HEK293T (cell line): ENCODE results near the gene ITGB1.

ENCODE experiments used
- CTCF ChIA-PET: fragments of 350-600 bp; formaldehyde crosslinking; extraction: SDS; loops from one replicate; lab custom pipeline; 2021; ENCODE audit warnings: antibody characterized with exemption, inconsistent platforms; lab: Yijun Ruan, JAX
- POLR2A ChIA-PET: fragments of 350-600 bp; formaldehyde crosslinking; extraction: SDS; loops from one replicate; lab custom pipeline; 2020; ENCODE audit warnings: antibody characterized with exemption, inconsistent platforms; lab: Yijun Ruan, JAX
- DNase-seq: peaks from one replicate; pipeline ENCODE4 v3.0.0; 2012; ENCODE audit warnings: mixed read lengths; ENCODE audit errors: extremely low spot score
- ARNT ChIP-seq: fragments of 450-650 bp; IDR thresholded peaks from 2 replicates; pipeline ENCODE4 v1.6.1; 2017; ENCODE audit warnings: mild to moderate bottlenecking
- BHLHE40 ChIP-seq: fragments of 450-650 bp; IDR thresholded peaks from 2 replicates; pipeline ENCODE4 v1.6.1; 2016; ENCODE audit warnings: mild to moderate bottlenecking, moderate library complexity, borderline replicate concordance
- CTBP1 ChIP-seq: fragments of 450-650 bp; IDR thresholded peaks from 2 replicates; pipeline ENCODE4 v1.6.1; 2016; ENCODE audit warnings: borderline replicate concordance
- ELF4 ChIP-seq: fragments of 450-650 bp; IDR thresholded peaks from 2 replicates; pipeline ENCODE4 v1.6.1; 2017; ENCODE audit warnings: antibody characterized with exemption
- FOXA1 ChIP-seq: fragments of 450-650 bp; IDR thresholded peaks from 2 replicates; pipeline ENCODE4 v1.6.1; 2016; ENCODE audit warnings: mild to moderate bottlenecking
- FOXK2 ChIP-seq: fragments of 450-650 bp; IDR thresholded peaks from 2 replicates; pipeline ENCODE4 v1.6.1; 2016; ENCODE audit warnings: mild to moderate bottlenecking
- FOXM1 ChIP-seq: fragments of 450-650 bp; IDR thresholded peaks from 2 replicates; pipeline ENCODE4 v1.6.1; 2017; ENCODE audit warnings: mild to moderate bottlenecking, borderline replicate concordance
- HDGF ChIP-seq: fragments of 450-650 bp; IDR thresholded peaks from 2 replicates; pipeline ENCODE4 v1.6.1; 2017; ENCODE audit warnings: antibody characterized with exemption, borderline replicate concordance
- L3MBTL2 ChIP-seq: fragments of 450-650 bp; conservative IDR thresholded peaks from 2 replicates; pipeline ENCODE4 v1.6.1; 2016; ENCODE audit warnings: mild to moderate bottlenecking
- LEF1 ChIP-seq: fragments of 450-650 bp; IDR thresholded peaks from 2 replicates; pipeline ENCODE4 v1.6.1; 2017; ENCODE audit warnings: mild to moderate bottlenecking, borderline replicate concordance
- NFRKB ChIP-seq: fragments of 450-650 bp; IDR thresholded peaks from 2 replicates; pipeline ENCODE4 v1.6.1; 2016; ENCODE audit warnings: mild to moderate bottlenecking, moderate library complexity
- PKNOX1 ChIP-seq: fragments of 450-650 bp; IDR thresholded peaks from 2 replicates; pipeline ENCODE4 v1.6.1; 2016
- SP1 ChIP-seq: fragments of 450-650 bp; IDR thresholded peaks from 2 replicates; pipeline ENCODE4 v1.6.1; 2017
- SUZ12 ChIP-seq: fragments of 450-650 bp; IDR thresholded peaks from 2 replicates; pipeline ENCODE4 v1.6.1; 2016; ENCODE audit warnings: mild to moderate bottlenecking
- TARDBP ChIP-seq: fragments of 450-650 bp; IDR thresholded peaks from 2 replicates; pipeline ENCODE4 v1.6.1; 2016
- ZNF384 ChIP-seq: fragments of 450-650 bp; IDR thresholded peaks from 2 replicates; pipeline ENCODE4 v1.6.1; 2016

The ITGB1 gene

GRCh38 chr10:32956365-32957197 is 1.4 kb downstream of the ITGB1 start:
- CTCF ChIA-PET = interaction anchor here (0.6 to 1.4 kb wide), 3 partner anchors 52 to 105 kb away, joined by 5 to 6 read pairs (median 5); no protein-coding TSS in a partner anchor
- no peak for DNase-seq
- POLR2A ChIA-PET = interaction anchor here (0.9 to 1.8 kb wide), 2 partner anchors 12 to 24 kb away, joined by 3 to 11 read pairs; no protein-coding TSS in a partner anchor
- TF ChIP-seq SUZ12 = no peak
- TF ChIP-seq NFRKB = no peak
- no peak for TF ChIP-seq PKNOX1
- no peak for TF ChIP-seq HDGF
- no peak for TF ChIP-seq FOXM1
- TF ChIP-seq FOXA1 = no peak
- TF ChIP-seq ARNT = no peak
- no peak for TF ChIP-seq TARDBP
- TF ChIP-seq BHLHE40 = no peak
- TF ChIP-seq ZNF384 = no peak
- no peak for TF ChIP-seq FOXK2
- no peak for TF ChIP-seq SP1
- no peak for TF ChIP-seq ELF4

- no peak for TF ChIP-seq ELF4
- TF ChIP-seq FOXA1 = no peak
- TF ChIP-seq TARDBP = no peak
- no peak for TF ChIP-seq PKNOX1
- TF ChIP-seq SUZ12 = no peak
- no peak for TF ChIP-seq L3MBTL2
- ChIA-PET CTCF (interaction anchor here (1.4 kb wide), 1 partner anchor 53 kb away, joined by 5 read pairs; no protein-coding TSS in a partner anchor), POLR2A (interaction anchor here (0.9 kb wide), 1 partner anchor 11 kb away, joined by 3 read pairs; no protein-coding TSS in a partner anchor)
- DNase-seq = no peak
Measured at GRCh38 chr10:32955790-32956189, 2.2 kb downstream of the ITGB1 start.

- ChIA-PET POLR2A (interaction anchor here (1.1 kb wide), 1 partner anchor 25 kb away, joined by 4 read pairs; no protein-coding TSS in a partner anchor), CTCF (interaction anchor here (1.0 kb wide), 1 partner anchor 53 kb away, joined by 3 read pairs; no protein-coding TSS in a partner anchor)
- no peak for DNase-seq
- no peak for TF ChIP-seq FOXM1
- TF ChIP-seq BHLHE40 = no peak
- TF ChIP-seq PKNOX1 = no peak
- TF ChIP-seq SUZ12 = no peak
- no peak for TF ChIP-seq HDGF
- no peak for TF ChIP-seq ARNT
- no peak for TF ChIP-seq TARDBP
- no peak for TF ChIP-seq ZNF384
- no peak for TF ChIP-seq FOXK2
- TF ChIP-seq SP1 = no peak
Measured at GRCh38 chr10:32955299-32955772, 2.7 kb downstream of the ITGB1 start.

GRCh38 chr10:32954545-32955298 is 3.3 kb downstream of the ITGB1 start:
- TF ChIP-seq NFRKB (no peak), ELF4 (no peak), HDGF (no peak), ZNF384 (no peak), SP1 (no peak), PKNOX1 (no peak), FOXK2 (no peak), SUZ12 (no peak)
- CTCF ChIA-PET = interaction anchor here (1.0 kb wide), 1 partner anchor 54 kb away, joined by 3 read pairs; no protein-coding TSS in a partner anchor
- POLR2A ChIA-PET = interaction anchor here (1.1 kb wide), 1 partner anchor 26 kb away, joined by 4 read pairs; no protein-coding TSS in a partner anchor
- no peak for DNase-seq

- CTCF ChIA-PET = interaction anchor here (1.0 kb wide), 1 partner anchor 55 kb away, joined by 3 read pairs; no protein-coding TSS in a partner anchor
- no peak for DNase-seq
- no peak for TF ChIP-seq TARDBP
- TF ChIP-seq BHLHE40 = no peak
- no peak for TF ChIP-seq CTBP1
- no peak for TF ChIP-seq PKNOX1
- TF ChIP-seq ELF4 = no peak
- no peak for TF ChIP-seq FOXK2
- TF ChIP-seq ARNT = no peak
- no peak for TF ChIP-seq HDGF
- no peak for TF ChIP-seq LEF1
- POLR2A ChIA-PET = interaction anchor here (1.1 kb wide), 1 partner anchor 26 kb away, joined by 4 read pairs; no protein-coding TSS in a partner anchor
Measured at GRCh38 chr10:32954080-32954479, 4.0 kb downstream of the ITGB1 start.
